Measurements from ENCODE around the gene FILIP1L. TPM values are rescaled to one million over a fixed set of nuclear protein-coding genes. Genes with fewer than 3 reads are reported as not detected.

The FILIP1L gene
- total and polyA plus RNA-seq, 2 of the 13 experiments (the other 11 are each of a cell fraction or from before 2014, with no cell fraction given) = 8.1 to 187 TPM

DNA sequence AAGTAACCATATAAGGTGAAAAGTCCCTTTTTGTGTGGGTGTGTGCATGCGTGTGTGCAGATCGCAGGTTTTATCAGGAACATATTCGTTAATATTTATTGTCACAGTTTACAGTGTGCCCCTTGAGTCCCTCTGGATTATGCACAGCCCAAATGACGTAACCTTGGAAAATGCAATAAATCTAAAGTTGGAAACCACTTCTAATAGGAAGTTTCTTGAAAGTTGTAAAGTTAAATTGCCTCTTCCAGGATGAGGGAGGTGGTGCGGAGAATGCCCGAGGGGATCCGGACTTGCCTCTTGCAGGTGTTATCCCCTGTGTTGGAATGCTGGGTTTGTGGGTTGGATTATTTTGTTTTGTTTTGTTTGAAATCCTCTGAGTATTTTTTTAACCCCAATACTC, 153.4 kb downstream of the FILIP1L start (continued):
- TF ChIP-seq, protein P1, sequence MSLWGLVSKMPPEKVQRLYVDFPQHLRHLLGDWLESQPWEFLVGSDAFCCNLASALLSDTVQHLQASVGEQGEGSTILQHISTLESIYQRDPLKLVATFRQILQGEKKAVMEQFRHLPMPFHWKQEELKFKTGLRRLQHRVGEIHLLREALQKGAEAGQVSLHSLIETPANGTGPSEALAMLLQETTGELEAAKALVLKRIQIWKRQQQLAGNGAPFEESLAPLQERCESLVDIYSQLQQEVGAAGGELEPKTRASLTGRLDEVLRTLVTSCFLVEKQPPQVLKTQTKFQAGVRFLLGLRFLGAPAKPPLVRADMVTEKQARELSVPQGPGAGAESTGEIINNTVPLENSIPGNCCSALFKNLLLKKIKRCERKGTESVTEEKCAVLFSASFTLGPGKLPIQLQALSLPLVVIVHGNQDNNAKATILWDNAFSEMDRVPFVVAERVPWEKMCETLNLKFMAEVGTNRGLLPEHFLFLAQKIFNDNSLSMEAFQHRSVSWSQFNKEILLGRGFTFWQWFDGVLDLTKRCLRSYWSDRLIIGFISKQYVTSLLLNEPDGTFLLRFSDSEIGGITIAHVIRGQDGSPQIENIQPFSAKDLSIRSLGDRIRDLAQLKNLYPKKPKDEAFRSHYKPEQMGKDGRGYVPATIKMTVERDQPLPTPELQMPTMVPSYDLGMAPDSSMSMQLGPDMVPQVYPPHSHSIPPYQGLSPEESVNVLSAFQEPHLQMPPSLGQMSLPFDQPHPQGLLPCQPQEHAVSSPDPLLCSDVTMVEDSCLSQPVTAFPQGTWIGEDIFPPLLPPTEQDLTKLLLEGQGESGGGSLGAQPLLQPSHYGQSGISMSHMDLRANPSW (CRISPR knock-in tag; IDR thresholded peaks at IDR 0.05; ENCODE audit: borderline replicate concordance) = no peak
- TF ChIP-seq, protein P2, sequence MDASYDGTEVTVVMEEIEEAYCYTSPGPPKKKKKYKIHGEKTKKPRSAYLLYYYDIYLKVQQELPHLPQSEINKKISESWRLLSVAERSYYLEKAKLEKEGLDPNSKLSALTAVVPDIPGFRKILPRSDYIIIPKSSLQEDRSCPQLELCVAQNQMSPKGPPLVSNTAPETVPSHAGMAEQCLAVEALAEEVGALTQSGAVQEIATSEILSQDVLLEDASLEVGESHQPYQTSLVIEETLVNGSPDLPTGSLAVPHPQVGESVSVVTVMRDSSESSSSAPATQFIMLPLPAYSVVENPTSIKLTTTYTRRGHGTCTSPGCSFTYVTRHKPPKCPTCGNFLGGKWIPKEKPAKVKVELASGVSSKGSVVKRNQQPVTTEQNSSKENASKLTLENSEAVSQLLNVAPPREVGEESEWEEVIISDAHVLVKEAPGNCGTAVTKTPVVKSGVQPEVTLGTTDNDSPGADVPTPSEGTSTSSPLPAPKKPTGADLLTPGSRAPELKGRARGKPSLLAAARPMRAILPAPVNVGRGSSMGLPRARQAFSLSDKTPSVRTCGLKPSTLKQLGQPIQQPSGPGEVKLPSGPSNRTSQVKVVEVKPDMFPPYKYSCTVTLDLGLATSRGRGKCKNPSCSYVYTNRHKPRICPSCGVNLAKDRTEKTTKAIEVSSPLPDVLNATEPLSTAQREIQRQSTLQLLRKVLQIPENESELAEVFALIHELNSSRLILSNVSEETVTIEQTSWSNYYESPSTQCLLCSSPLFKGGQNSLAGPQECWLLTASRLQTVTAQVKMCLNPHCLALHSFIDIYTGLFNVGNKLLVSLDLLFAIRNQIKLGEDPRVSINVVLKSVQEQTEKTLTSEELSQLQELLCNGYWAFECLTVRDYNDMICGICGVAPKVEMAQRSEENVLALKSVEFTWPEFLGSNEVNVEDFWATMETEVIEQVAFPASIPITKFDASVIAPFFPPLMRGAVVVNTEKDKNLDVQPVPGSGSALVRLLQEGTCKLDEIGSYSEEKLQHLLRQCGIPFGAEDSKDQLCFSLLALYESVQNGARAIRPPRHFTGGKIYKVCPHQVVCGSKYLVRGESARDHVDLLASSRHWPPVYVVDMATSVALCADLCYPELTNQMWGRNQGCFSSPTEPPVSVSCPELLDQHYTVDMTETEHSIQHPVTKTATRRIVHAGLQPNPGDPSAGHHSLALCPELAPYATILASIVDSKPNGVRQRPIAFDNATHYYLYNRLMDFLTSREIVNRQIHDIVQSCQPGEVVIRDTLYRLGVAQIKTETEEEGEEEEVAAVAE (CRISPR knock-in tag; IDR thresholded peaks at IDR 0.05; ENCODE audit: borderline replicate concordance) = no peak
- no peak for TF ChIP-seq DR1 (CRISPR knock-in tag; IDR thresholded peaks at IDR 0.05)
- TF ChIP-seq ZNF317 (CRISPR knock-in tag; IDR thresholded peaks at IDR 0.05) = no peak
- no peak for TF ChIP-seq GATAD1 (CRISPR knock-in tag; IDR thresholded peaks at IDR 0.05)
- no peak for TF ChIP-seq HNRNPK (IDR thresholded peaks at IDR 0.05; ENCODE audit: low read depth, low read length, poor library complexity, severe bottlenecking)
- TF ChIP-seq ZNF580 (CRISPR knock-in tag; IDR thresholded peaks at IDR 0.05; ENCODE audit: borderline replicate concordance, low read depth) = no peak
- TF ChIP-seq ZNF484 (CRISPR knock-in tag; IDR thresholded peaks at IDR 0.05; ENCODE audit: borderline replicate concordance, low read depth) = no peak

Data from HepG2 (cell line).